Uterus (tissue), 2 donors: Measurements from ENCODE around the gene CFAP73.

ENCODE experiments used
- POLR2A ChIP-seq, 2 donors: fragments of 450-650 bp; IDR thresholded peaks; one replicate each; pipeline ENCODE4 v1.6.1; 2016; ENCODE audit warnings: antibody characterized with exemption in 2 of 2, mild to moderate bottlenecking in 1 of 2, moderate library complexity in 1 of 2
- TF ChIP-seq, protein P1 (sequence below), 4 experiments: fragments of 200-600 bp in 2 of 4; fragments of 450-650 bp in 2 of 4; sonication (generic) in 2 of 4; IDR thresholded peaks; one replicate each; pipeline ENCODE4 v1.5.1; 2016 to 2019; ENCODE audit warnings: antibody characterized with exemption in 4 of 4, mild to moderate bottlenecking in 2 of 4, moderate library complexity in 1 of 4

GRCh38 chr12:113196582-113196981, 47.1 kb downstream of the CFAP73 start:
- TF ChIP-seq, protein P1, sequence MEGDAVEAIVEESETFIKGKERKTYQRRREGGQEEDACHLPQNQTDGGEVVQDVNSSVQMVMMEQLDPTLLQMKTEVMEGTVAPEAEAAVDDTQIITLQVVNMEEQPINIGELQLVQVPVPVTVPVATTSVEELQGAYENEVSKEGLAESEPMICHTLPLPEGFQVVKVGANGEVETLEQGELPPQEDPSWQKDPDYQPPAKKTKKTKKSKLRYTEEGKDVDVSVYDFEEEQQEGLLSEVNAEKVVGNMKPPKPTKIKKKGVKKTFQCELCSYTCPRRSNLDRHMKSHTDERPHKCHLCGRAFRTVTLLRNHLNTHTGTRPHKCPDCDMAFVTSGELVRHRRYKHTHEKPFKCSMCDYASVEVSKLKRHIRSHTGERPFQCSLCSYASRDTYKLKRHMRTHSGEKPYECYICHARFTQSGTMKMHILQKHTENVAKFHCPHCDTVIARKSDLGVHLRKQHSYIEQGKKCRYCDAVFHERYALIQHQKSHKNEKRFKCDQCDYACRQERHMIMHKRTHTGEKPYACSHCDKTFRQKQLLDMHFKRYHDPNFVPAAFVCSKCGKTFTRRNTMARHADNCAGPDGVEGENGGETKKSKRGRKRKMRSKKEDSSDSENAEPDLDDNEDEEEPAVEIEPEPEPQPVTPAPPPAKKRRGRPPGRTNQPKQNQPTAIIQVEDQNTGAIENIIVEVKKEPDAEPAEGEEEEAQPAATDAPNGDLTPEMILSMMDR (IDR thresholded peaks at IDR 0.05) = no peak
- no peak for TF ChIP-seq POLR2A (IDR thresholded peaks at IDR 0.05)
